GM19328 (cell line): Measurements from ENCODE around the gene PDILT.

Experiments
- ATAC-seq: cut with Tn5 transposase; IDR thresholded peaks from one replicate; pipeline ENCODE4 v1.9.1; 2021; ENCODE audit warnings: mild to moderate bottlenecking, moderate library complexity; ENCODE audit not compliant: unreplicated experiment

The PDILT gene

DNA sequence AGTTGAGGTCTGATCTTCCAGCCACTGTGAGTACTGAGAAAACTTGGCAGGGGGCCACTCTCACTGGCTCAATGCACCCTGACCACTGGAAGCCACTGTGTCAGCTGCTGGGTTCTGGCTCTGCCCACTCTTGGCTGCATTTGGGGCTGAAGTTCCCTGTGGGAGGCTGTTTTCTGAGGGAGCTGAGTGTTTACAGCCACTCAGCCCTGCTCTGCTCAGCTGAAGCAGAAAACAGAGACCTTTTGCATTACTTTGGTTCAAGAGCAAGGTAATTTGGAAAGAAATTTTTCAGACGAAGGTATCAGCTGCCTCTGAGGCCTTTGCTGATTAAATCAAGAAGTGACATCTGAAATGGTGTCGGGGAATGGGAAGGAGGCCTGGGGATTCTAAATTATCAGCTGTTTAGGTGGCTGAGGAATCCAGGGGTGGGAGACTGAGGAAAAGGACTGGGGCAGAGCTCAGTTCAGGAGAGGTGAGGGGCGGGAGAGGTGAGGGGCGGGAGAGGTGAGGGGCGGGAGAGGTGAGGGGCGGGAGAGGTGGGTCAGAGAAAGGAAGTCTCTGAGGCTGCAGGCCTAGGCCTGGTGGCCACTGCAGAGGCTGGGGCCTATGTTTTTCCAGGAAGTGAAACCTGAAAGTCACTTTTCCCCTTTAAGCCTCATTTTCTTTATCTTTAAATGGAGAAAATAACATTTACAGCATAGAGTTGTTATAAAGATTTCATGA, 5.0 kb upstream of the PDILT start, which contains the start of gene ACSM5:
Gene ACSM5 (plus strand): TSS at position 137 of the 723 bp plus-strand sequence. CDS start 1,951 bp downstream, outside the sequence.
- no peak for ATAC-seq

DNA sequence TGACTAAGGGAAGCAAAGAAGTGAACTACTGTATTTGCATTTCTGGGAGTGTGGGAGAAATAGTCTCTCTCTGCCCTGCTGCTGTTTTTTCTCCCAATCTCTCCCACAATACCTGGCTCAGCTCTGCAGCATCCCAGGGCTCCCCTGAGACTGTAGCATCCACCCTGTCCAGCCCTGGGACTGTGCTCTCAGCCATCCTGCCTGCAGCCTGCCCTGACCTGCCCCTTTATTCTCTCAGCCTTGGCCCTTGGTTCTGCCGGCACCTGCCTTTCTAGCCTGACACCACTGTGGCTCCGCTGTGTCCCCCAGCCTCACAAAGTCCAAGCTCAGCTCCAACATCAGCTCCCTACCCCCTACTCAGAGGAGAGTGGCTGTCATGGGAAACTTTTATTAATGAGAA, 1.9 kb downstream of the PDILT start:
- ATAC-seq, result no peak

DNA sequence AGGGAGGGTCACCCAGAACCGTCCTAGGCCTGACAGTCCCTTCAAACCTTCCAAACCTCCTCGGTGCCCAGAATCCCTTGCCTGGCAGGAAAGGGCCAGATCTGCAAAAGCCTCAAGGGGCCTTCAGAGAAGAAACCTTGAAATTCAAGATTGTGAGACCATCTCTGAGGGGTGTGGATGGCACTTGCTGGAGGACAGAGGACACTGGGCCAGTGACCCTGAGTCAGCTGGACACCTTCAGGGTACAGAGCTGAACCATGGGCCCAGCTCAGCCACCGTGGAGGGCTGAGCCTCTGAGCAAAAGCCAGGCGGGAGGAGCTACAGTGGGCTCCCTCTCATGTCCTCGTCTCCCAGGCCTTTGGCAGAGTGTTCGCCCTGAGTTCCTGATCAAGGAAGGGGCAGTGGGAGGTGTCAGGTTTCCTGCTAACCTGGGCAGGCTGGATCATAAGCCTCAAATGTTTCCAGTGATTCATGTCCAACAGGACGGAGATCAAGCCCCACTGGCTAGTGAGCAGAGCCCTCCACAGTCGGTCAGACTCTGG, 3.0 kb downstream of the PDILT start:
- ATAC-seq, result no peak

DNA sequence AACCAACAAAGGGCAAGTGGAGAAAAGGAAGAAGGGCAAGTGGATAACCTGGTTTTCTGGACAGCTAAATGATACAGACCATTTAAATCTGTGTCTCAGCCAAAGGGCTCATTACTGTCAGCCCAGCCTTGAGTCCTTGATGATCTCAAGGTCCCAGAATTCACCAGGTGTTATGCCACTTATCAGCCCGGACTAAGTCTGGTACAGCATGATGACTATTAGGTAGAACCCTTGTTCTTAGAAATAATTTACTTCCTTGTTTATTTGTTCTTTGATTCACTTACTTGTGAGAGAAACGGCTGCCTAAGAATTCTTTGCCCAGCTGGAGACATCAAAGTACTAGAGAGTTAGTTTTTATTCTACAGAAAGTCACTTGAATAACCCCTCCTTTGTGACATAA, 3.5 kb downstream of the PDILT start:
- no peak for ATAC-seq

DNA sequence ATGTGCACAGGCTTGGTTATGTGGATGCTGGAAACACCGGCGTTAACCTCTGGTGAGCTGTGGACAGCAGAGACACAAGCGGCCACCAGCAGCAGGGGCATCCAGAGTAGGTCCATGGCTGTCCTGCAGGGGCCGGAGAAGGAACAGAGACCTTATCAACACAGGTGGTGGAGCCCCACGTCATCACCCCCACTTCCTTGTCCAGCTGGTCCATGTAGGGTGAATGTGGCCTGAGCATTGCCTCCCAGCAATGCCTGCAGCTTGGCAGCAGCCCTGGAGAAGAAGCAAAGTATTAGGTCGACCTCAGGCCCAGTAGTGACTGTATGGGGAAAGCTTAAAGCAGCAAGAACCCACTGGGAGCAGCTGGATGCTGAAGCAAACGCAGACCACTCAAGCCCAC, 5.4 kb downstream of the PDILT start:
- no peak for ATAC-seq

DNA sequence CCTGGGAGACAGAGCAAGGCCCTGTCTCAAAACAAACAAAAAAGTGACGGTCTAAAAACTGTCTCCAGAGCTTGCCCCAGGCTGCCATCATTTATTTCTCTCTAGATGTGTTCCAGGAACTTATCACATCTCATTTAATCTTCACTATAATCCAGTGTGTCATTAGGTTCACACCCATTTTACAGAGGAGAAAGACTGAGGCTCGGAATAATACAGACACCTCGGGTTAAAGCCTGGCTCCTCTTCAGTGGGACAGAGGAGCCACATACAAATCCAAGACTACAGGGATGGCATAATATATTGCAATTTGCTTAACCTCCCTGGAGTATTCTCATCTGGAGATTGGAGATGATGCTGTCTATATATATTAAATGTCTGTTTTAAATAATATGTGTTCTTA, 5.9 kb downstream of the PDILT start:
- no peak for ATAC-seq

DNA sequence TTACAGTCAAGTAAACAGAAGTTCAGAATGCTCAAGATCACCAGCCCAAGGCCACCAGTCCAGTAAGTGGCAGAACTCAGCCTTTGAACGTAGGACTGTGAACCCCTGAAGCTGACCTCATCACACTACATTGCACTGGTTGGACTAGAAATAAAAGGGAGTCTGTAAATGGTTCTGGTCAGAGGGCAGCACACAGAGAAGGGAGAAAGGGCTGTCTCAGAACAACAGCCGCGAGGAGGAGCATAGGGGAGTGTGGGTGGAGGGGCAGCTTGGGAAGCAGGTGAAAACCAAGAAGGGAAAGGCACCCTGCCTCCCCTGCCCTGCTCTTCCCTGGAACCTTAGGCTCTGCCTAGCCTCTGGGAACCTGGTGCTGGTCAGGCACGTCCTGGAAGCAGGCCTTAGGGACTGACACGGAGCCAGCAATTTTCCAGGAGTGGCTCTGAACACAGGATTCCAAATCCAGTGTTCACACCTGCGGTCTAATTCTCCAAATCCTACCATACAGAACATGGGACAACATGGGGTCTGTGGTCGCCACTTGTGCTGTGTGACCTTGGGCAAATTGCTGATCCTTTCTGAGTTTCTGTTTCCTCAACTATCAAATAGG, 7.0 kb downstream of the PDILT start:
- ATAC-seq, result no peak

DNA sequence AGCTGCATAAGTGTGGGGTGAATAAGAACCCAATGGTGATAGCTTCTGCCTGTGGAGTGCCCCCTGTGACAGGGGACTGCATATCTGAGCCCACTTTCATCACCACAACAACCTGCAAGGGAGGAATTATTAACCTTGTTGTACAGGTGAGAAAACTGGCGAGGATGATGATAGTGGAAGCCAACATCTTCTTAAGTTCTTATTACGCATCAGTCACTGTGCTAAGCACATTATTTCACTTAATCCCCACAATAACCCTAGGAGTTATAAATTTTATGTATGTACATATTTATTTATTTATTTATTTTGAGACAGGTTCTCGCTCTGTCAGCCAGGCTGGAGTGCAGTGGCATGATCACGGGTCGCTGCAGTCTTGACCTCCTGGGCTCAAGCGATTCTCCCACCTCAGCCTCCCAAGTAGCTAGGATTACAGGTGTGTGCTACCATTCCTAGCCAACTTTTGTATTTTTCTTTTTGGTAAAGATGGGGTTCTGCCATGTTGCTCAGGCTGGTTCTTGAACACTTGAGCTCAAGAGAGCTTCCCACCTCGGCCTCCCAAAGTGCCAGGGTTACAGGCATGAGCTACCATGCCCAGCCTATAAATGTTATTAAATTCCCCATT, 7.6 kb downstream of the PDILT start:
- ATAC-seq, result no peak

DNA sequence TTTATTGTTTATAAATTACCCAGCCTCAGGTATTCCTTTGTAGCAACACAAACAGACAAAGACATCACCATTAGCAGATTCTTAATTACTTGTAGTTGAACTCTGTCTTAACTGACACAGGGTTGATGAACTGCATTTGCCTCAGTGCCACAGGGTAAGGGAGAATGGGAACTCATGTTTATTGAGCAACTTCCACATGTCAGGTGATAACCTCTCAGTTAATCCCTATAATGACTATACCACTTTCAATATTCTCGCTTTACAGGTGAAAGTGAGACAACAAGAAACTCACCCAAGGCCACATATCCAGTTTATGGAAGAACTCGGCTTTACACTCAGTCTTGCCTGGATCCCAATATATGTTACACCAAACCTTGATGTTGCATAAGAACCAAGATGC, 8.6 kb downstream of the PDILT start:
- no peak for ATAC-seq

DNA sequence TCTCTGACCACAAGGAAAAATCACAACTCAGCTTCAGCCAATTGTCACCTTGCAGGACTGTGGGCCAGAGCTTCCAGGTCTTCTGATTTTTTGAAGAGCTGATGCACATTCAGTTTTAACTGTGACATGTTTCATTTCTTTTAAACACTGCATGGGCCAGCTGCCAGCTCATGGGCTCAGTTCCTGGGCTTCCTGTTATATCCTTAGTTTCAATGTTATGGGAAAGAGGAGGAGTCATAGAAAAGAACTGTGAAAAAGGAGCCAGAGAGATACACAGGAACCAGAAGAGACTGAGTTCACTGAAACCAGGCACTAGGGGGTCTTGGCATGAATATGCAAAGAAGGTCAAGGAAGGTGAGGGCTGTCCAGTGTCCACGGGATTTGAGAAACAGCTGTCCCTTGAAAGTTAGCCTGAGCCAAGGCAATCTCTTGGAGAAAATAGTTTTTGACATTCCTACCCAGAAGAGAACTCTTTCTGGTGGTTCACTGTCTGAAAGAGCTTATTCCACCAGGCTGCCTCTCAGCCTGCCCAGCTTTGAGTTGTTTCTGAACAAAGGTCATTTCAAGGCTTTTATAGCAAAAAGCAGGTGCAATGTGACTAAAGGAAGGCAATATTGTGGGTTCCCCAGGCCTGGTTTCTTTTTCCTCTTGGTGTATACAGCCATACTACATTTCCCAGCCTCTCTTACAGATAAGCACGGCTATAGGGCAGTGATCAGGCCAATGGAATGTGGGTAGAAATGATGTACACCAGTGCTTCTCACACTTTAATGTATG, 10.5 kb downstream of the PDILT start:
- ATAC-seq, result no peak

DNA sequence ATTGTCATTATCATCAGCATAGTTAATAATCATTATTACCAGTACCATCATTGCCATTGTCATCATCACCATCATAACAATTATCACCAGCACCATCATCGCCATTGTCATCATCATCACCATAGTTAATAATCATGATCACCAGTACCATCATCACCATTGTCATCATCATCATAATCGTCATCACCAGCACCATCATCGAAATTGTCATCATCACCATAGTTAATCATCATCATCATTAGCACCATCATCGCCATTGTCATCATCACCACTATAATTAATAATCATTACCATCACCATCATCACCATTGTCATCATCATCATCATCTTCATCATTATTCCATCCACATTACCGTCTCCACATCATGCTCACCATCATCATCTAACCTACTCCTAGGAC, 13.5 kb downstream of the PDILT start:
- ATAC-seq, result no peak

DNA sequence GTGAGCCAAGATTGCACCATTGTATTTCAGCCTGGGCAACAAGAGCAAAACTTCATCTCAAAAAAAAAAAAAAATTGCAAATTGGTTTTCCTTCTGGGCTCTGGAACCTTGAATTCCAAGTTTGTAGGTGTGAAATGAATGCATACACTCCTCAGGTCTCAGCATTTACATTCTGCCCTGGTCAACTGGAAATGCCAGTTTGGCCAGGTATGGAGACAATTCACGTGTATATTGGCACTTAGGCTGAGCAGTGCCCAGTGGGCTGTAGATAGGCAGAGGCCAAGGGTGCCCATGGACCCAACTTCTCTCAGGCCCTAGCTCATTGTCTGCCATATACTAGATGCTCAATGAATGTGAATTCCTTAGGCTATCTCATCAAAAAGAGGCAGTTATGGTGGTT, 15.7 kb downstream of the PDILT start:
- no peak for ATAC-seq

DNA sequence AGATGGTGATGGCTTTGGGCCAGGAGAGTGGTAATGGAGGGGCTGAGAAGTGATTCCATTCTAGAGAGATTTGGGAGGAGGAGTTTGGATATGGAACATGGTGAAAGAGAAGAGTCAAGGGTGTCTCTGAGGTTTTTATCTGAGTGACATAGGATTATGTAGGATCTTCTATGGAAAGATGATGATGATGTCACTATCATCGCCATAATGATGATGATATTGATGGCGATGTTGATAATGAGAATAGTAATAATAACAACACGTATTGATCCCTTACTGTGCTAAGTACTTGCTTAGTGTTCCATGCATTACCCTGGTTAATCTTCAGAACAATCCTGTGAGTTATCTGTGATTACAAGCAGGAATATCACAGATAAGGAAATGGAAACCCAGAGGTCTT, 16.6 kb downstream of the PDILT start:
- ATAC-seq, result no peak

DNA sequence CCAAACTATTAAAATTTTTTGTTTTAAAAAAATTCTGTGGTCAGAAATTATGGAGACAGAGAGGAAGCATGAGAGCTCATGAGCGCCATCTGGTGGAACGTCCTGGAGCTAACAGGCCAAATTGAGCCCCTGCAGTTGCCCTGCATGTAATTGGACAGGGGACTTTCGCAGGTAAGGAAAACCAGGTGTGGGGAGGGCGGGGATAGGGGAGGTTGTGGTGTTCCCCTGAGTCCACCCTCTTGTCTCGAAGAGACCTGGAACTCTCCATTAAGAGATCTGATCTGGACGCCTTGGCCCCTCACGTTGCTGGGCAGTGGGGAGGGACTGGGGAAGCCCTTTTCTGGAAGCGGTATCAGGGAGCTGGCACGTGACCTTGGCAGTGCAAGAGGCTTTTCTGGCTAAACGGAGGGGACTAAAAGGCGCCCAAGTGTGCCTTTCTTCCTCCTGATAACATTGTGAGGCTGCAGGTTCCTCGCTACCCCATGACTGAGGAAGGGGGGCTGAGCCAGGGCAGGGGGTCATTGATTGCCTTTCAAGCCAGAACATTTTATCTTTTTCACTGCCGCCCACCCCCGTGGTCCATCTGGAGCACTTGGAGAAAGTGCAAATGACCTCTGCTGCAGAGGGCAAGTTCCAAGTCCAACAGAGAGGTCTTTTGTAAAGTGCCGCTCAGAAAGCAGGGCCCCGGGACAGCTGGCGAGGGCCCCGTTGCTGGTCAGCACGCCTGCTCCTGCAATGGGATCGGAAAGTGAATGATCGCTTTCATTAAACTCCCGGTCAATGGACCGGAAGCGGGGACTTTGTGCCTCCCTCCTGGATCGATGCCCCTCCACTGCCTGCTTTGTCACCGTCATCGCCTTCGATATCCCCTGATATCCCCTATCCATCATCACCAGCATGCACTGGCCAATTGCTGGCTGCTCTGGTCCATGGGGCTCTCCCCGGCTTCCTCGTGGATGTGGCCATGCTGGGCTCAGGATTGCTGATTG, 18.4 kb downstream of the PDILT start:
- no peak for ATAC-seq

DNA sequence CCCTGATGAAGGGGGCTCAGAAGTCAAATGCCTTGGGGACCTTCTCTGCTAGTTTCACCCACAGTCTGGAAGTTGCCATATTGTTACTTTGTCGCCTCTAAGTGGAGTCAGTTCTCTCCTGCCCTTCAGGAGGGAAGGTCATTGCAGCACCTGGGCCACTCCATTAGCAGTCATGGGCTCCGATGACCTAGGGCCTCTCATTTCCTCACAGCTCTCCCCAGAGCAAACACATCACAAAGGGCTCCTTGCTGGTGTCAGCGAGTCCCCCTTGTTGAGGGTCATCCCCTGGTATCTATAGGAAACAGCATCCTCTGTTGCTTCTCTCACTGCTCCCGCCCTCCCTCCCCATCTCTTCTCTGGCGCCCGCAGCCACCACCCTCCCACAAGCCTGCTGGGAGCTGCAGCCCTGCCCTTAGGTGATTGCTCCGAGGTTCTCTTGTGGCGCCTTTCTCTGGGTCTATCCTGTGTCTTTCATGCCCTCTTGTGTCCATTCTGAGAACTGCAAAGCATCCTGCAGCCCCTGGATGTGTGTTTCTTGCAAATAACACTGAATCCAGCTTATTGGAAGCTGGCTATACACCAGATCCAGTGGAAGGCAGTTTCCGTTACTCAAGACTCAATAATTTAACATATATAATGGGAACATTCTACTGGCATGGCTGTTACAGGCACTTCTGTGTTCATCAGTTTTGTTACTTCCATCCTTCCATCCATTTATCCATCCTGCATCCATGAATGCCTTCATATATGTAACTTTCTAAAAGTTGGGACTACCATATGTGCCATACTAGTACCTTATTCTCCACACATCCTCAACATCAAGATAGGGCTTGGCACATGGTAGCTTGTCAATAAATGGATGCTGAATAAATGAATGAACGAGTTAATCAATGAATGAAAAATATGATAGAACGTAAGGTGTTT, 21.2 kb downstream of the PDILT start:
- no peak for ATAC-seq

DNA sequence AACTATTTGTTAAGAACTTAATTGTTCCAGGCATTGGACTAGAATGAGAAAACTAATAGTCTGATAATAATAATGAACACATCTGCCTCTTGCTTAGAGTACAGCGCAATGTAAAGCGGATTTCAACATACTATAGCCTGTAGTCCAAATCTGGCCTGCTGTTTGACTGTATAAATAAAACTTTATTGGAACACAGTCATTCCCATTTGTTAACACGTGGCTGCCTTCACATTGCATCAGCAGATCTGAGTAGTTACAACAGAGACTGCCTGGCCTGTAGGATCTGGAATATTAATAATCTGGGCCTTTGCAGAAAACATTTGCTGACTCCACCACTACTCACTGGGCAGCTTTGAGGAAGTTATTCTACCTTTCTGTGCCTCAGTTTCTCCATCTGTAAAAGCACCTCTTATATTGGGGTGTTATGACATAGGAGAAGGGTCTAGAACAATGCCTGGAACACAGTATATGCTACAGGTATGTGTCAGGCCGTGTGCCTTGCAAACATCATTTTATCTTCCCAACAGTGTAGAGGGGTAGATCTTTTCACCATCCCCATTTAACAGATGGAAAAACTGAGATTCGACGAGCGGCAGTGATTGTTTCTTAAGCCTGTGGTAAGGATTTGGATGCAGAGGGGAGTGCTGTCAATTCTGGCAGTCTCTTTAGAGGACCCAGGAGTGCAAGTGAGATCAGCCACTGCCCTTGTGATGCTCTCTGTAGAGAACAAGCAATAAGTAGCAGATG, 22.2 kb downstream of the PDILT start:
- no peak for ATAC-seq

DNA sequence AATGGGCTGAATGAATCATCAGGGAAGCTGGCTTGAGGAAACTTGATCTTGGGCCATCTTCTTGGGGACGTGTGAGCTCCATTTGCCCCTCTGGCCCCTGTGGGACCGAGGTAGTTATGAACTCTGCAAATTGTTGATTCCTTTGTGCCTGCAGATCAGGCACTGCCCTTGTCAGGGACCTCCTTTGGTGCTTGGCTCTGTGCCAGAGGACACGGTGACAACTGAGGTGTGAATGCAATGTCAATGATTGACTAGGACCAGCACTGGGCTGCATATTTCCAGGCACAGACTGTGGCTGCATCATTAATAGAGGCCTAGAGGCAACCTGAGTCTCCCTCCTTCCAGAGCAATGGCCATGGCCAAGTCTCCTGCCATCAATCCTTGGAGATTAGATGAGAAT, 23.8 kb downstream of the PDILT start:
- ATAC-seq, result no peak

DNA sequence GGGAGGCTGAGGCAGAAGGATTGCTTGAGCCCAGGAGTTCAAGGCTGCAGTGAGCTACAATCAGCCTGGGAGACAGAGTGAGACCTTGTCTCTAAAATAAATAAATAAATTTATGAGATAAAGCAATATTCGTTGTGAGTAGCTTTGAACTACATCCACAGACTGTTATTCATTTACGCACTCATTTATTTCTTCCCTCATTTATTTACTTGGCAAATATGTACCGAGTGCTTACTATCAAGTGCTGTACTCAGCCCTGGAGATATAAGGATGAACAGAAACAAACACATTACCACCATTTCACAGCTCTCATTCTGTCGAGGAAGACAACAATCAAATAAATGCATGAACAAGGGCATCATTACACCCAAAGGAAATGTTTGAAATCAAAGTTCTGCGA, 27.4 kb downstream of the PDILT start:
- no peak for ATAC-seq
